ENCODE measurements around the gene CITED2. TPM values are rescaled to one million over a fixed set of nuclear protein-coding genes. Genes with fewer than 3 reads are reported as not detected.
A peak's percentile ranks its signal among the peaks of the same experiment; 100 is the strongest.
"Not testable (repeated sequence)": the region's sequence is repeated elsewhere in the genome, so short reads cannot be mapped to it uniquely, and the experiment has no call there.

CITED2 gene
- total RNA-seq, 4 donors from 2014 or later = 70.8 to 395 (median 345) TPM

GRCh38 chr6:139367810-139368351 lies 6.6 kb downstream of the CITED2 start:
- no peaks in the 10 kb centered on the region for H3K9me3 ChIP-seq
- DNase-seq (no peak), ATAC-seq (no peak)
- in situ Hi-C loops (cut with MboI; ENCODE audit: low sequenced_read_pairs in 4 of 4) (loop anchor here (5.0 to 25.0 kb wide), 9 partner anchors 141 to 1069 kb away; partner anchors contain the start of gene HECA (in 2 of the 4)), intact Hi-C loops (cut with DNase I; ENCODE audit: low total_unique reads) (loop anchor here (5.0 to 10.0 kb wide), 2 partner anchors 383 to 1554 kb away; partner anchors contain the start of gene REPS1)
- H3K27me3 ChIP-seq = no peaks in the 10 kb centered on the region
- H3K4me1 ChIP-seq = peaks cover 24 to 30% of the 10 kb centered on the region in 2 donors
- no peak overlapping the region for H3K27ac ChIP-seq
- no peak overlapping the region for H3K4me3 ChIP-seq
- TF ChIP-seq CTCF (IDR thresholded peaks at IDR 0.05 in 4 of 5, conservative IDR thresholded peaks at IDR 0.05 in 1 of 5) = no peak
- no peak for TF ChIP-seq POLR2A (IDR thresholded peaks at IDR 0.05)
- peaks cover 0 to 10% of the 10 kb centered on the region in 2 donors for H3K36me3 ChIP-seq

GRCh38 chr6:139364982-139365379 lies 9.5 kb downstream of the CITED2 start:
- no peak overlapping the region for H3K4me3 ChIP-seq
- intact Hi-C loops (cut with DNase I; ENCODE audit: low total_unique reads) = loop anchor here (1.0 to 10.0 kb wide), 3 partner anchors 146 to 1557 kb away; partner anchors contain the start of gene REPS1
- no peaks in the 10 kb centered on the region for H3K9me3 ChIP-seq
- no peaks in the 10 kb centered on the region for H3K36me3 ChIP-seq
- no peak for DNase-seq
- H3K27me3 ChIP-seq = no peaks in the 10 kb centered on the region
- ATAC-seq = no peak
- peaks cover 10 to 15% of the 10 kb centered on the region in 2 donors for H3K4me1 ChIP-seq
- in situ Hi-C loops (cut with MboI; ENCODE audit: low sequenced_read_pairs in 4 of 4) = loop anchor here (5.0 to 25.0 kb wide), 9 partner anchors 138 to 1072 kb away; partner anchors contain the start of gene HECA (in 2 of the 4)
- H3K27ac ChIP-seq = peak overlapping the region in 2 of 4 donors; percentile 30 to 41
- no peak for TF ChIP-seq CTCF (IDR thresholded peaks at IDR 0.05 in 4 of 5, conservative IDR thresholded peaks at IDR 0.05 in 1 of 5)
- no peak for TF ChIP-seq POLR2A (IDR thresholded peaks at IDR 0.05)

- intact Hi-C loops (cut with DNase I; ENCODE audit: low total_unique reads) = loop anchor here (1.0 to 10.0 kb wide), 2 partner anchors 145 to 380 kb away; partner anchors contain the start of gene REPS1
These were observed 10.0 kb downstream of the CITED2 start for GRCh38 chr6:139364302-139364981.

GRCh38 chr6:139363797-139364196 lies 10.7 kb downstream of the CITED2 start:
- not testable (repeated sequence) for DNase-seq, H3K4me1 ChIP-seq, H3K9me3 ChIP-seq, H3K4me3 ChIP-seq, ATAC-seq, H3K27ac ChIP-seq, H3K27me3 ChIP-seq, H3K36me3 ChIP-seq
- in situ Hi-C loops (cut with MboI; ENCODE audit: low sequenced_read_pairs in 4 of 4) (loop anchor here (10.0 to 25.0 kb wide), 6 partner anchors 226 to 1074 kb away; partner anchors contain the start of gene HECA (in 2 of the 4)), intact Hi-C loops (cut with DNase I; ENCODE audit: low total_unique reads) (loop anchor here (1.0 to 10.0 kb wide), 2 partner anchors 144 to 379 kb away; partner anchors contain the start of gene REPS1)

More at GRCh38 chr6:139364302-139364981, 10.0 kb downstream of the CITED2 start:
- no peak for DNase-seq
- H3K4me3 ChIP-seq = no peak overlapping the region
- no peaks in the 10 kb centered on the region for H3K27me3 ChIP-seq
- peaks cover 4 to 9% of the 10 kb centered on the region in 2 donors for H3K4me1 ChIP-seq
- no peaks in the 10 kb centered on the region for H3K9me3 ChIP-seq
- TF ChIP-seq CTCF (IDR thresholded peaks at IDR 0.05 in 4 of 5, conservative IDR thresholded peaks at IDR 0.05 in 1 of 5) = peak; percentile 74 to 89 (median 85)
- TF ChIP-seq POLR2A (IDR thresholded peaks at IDR 0.05) = no peak
- no peaks in the 10 kb centered on the region for H3K36me3 ChIP-seq
- peak overlapping the region in 2 of 4 donors; percentile 30 to 41 for H3K27ac ChIP-seq
- peak; percentile 48 to 76 for ATAC-seq
- in situ Hi-C loops (cut with MboI; ENCODE audit: low sequenced_read_pairs in 4 of 4) = loop anchor here (10.0 to 25.0 kb wide), 6 partner anchors 227 to 1073 kb away; partner anchors contain the start of gene HECA (in 2 of the 4)

GRCh38 chr6:139363123-139363522 lies 11.3 kb downstream of the CITED2 start:
- intact Hi-C loops (cut with DNase I; ENCODE audit: low total_unique reads) (loop anchor here (10.0 kb wide), 1 partner anchor 378 kb away; the partner anchor contains the start of gene REPS1), in situ Hi-C loops (cut with MboI; ENCODE audit: low sequenced_read_pairs in 4 of 4) (loop anchor here (10.0 to 25.0 kb wide), 6 partner anchors 226 to 1074 kb away; partner anchors contain the start of gene HECA (in 2 of the 4))
- not testable (repeated sequence) for DNase-seq, H3K4me3 ChIP-seq, H3K27me3 ChIP-seq, H3K4me1 ChIP-seq, H3K27ac ChIP-seq, H3K36me3 ChIP-seq, H3K9me3 ChIP-seq, ATAC-seq
